ENCODE measurements around the gene DDI2.

GRCh38 chr1:15626269-15626950, 9.2 kb downstream of the DDI2 start:
- no peak for TF ChIP-seq CTCF (IDR thresholded peaks at IDR 0.05; ENCODE audit: poor library complexity, severe bottlenecking)
- no peak for TF ChIP-seq EZH2 (IDR thresholded peaks at IDR 0.05; ENCODE audit: borderline replicate concordance, insufficient read depth, low read length, poor library complexity, severe bottlenecking)
- no peak for TF ChIP-seq RAD21 (conservative IDR thresholded peaks at IDR 0.05)

Data from neural cell (in vitro differentiated cells).